Measurements from ENCODE around the gene TLE3. TPM values are rescaled to one million over a fixed set of nuclear protein-coding genes. Genes with fewer than 3 reads are reported as not detected.

TLE3 gene
- total RNA-seq, 1 donor from 2014 or later: 42.5 TPM

DNA sequence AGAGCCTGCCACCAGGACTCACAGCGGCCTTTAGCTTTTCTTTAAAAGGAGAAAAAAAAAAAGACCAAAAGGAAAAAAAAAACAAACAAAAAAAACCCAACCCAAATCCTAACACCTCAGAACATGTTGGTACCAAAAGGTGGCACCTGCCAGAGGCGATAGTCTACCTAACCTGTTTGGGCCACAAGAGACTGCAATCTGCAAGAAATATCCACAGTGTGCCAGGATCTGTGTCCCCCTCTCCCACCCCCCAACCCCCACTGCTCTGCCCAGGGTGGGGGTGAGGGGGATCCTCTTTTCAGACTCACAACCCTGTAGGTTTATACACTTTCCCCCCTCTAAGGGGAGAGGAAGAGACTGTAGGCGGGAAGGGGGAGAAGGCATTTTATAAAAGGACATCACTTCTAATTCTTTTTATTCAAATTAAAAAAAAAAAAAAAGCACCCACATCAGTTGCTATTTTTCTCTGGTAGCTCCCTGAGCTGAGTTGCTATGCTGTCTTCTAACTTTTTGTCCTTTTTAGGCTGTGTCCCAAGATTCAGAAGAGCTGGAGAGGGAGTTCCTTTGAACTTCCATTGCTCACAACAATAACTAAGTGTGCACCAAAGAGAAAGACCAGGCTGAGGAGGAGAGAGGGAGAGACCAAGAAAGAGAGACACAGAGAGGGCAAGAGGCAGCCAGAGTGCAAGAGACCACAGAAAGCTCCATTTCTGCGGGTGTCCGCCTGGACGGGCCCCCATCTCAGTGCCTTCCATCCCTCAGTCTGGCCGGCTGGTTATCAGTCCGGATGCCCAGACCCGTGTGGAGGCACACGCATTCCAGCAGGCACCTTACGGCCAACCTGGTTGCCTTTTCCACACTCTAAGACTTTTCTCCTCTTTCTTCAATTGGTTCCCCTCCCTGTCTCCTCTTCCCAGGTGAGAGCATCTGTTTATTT, 48.9 kb downstream of the TLE3 start:
- no peak for DNase-seq (ENCODE audit: low spot score)

GRCh38 chr15:70048198-70048565, 49.5 kb downstream of the TLE3 start:
- DNase-seq (ENCODE audit: low spot score): no peak

GRCh38 chr15:70047386-70048197, 50.1 kb downstream of the TLE3 start:
- DNase-seq (ENCODE audit: low spot score): no peak

DNA sequence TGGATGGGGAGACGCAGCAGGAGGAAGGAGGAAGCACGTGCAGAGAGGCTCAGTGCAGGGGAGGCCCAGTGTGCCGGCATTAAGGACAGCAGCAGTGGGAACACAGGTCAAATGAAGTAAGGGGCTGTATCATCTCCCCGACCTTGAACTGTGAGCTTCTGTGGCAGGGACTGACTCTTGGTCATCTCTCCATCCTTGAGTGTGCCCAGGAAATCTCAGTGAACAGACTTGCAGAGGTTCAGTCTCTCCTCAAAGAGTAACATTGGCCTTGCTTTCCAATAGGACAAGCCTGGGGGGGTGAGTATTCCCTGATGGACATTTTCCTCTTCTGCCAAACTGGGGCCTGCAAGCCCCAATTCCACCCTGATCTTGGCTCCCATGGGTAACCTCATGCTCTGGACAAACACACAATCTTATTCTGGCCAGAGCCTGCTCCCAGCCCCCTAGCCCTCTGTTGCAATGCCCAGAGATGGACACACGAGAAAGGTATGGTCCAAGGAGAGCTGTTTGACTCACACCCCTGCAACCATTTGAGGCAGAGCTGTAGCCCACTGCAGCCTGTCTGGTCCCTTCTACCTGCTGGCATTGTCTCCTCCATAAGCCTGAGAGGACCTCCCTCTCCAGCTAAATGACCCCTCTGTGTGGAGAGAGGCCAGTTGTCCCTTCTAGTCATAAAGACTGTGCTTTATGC, 50.9 kb downstream of the TLE3 start:
- no peak for DNase-seq (ENCODE audit: low spot score)

GRCh38 chr15:70045045-70045444, 52.7 kb downstream of the TLE3 start:
- no peak for DNase-seq (ENCODE audit: low spot score)

DNA sequence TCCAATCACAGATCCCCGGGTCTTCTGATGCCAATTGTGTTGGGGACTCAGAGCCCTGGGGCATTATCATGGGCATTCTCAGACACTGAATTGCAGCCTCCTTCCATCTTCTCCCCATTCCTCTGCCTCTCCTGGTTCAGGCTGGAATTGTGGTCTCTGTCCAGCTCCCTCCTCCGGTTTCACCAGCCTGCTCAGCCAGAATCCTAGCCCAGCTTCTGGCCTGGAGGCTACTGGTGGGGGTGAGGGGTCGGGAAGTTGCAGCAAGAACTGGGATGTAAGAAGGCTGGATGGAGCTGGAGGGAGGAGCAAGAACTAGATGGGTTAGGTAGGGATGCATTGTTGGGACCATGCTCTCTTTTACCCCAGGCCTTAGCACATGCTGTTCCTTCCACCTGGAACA, 53.5 kb downstream of the TLE3 start:
- no peak for DNase-seq (ENCODE audit: low spot score)

DNA sequence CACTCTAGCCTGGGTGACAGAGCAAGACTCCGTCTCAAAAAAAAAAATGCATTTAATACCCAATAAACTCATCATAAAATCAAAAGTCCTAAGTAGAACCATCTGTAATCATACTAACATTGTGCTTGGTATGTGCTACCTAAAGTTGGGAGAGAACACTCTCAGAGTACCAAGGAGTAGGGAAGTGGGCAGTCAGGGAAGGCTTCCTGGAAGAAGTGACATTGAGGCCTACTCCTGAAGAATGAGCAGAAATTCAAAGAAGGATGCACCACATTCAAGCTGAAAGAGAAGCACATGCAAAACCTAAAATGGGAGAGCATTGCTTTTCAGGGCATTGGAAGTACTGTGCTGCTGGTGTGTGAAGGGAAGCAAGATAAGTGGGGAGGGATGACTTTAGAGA, 54.1 kb downstream of the TLE3 start:
- DNase-seq (ENCODE audit: low spot score): no peak

- DNase-seq (ENCODE audit: low spot score): no peak
These were observed 55.0 kb downstream of the TLE3 start for GRCh38 chr15:70042553-70043214.

- DNase-seq (ENCODE audit: low spot score): no peak
These were observed 57.8 kb downstream of the TLE3 start for GRCh38 chr15:70039917-70040316.

GRCh38 chr15:70038730-70039392, 58.9 kb downstream of the TLE3 start:
- DNase-seq (ENCODE audit: low spot score): no peak

- no peak for DNase-seq (ENCODE audit: low spot score)
These were observed 60.5 kb downstream of the TLE3 start for GRCh38 chr15:70037292-70037640.

GRCh38 chr15:70036585-70037291, 61.0 kb downstream of the TLE3 start:
- no peak for DNase-seq (ENCODE audit: low spot score)

- DNase-seq (ENCODE audit: low spot score): no peak
These were observed 62.0 kb downstream of the TLE3 start for GRCh38 chr15:70035719-70036077.

DNA sequence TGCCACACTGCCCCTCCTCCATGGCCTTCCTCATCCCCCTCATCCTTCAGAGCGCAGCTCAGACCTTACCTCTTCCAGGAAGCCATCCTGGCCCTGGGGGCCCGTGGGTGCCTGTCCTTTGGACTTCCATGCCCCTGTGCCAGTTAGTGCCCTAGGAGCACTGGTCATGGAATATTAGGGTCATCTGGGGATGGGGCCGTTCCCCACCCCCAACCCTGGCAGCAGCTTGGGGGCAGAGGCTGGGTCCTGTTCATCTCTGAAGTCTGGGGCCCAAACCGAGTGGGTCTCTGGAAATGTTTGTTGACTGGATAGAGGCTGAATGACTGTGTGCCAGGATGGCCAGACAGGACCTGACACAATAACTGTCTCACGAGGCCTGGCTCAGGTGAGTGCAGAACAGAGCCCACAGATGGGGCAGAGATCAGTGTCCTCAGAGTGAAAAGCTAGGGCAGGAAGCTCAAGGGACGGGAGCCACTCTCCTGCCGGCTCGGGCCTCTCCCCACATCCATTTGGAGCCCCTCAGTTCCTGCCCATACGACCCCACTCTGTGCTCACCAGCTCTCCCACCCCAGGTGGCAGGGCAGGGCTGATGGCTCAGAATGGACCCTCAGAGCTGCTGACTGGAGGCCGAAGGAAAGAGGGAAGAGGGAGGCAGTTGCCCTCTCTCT, 62.5 kb downstream of the TLE3 start:
- no peak for DNase-seq (ENCODE audit: low spot score)

GRCh38 chr15:70034596-70034995, 63.1 kb downstream of the TLE3 start:
- DNase-seq (ENCODE audit: low spot score): no peak

- DNase-seq (ENCODE audit: low spot score): no peak
These were observed 63.6 kb downstream of the TLE3 start for GRCh38 chr15:70034141-70034540.

- no peak for DNase-seq (ENCODE audit: low spot score)
These were observed 64.1 kb downstream of the TLE3 start for GRCh38 chr15:70033529-70034140.

- no peak for DNase-seq (ENCODE audit: low spot score)
These were observed 64.6 kb downstream of the TLE3 start for GRCh38 chr15:70033109-70033508.

- DNase-seq (ENCODE audit: low spot score): no peak
These were observed 65.2 kb downstream of the TLE3 start for GRCh38 chr15:70032509-70032908.

GRCh38 chr15:70031713-70032112, 66.0 kb downstream of the TLE3 start:
- DNase-seq (ENCODE audit: low spot score): no peak
